Stimulated activated CD8-positive, alpha-beta memory T cell treated with anti-CD3 and anti-CD28 coated beads, Interleukin-7, amount 100 ng/mL, for 48 hours (primary cell): ENCODE data around the gene NNT.
"Not testable (repeated sequence)": the region's sequence is repeated elsewhere in the genome, so short reads cannot be mapped to it uniquely, and the experiment has no call there.

ENCODE experiments used
- DNase-seq, 2 donors: peaks; one replicate each; pipeline ENCODE4 v3.0.0-alpha.2; 2020; ENCODE audit warnings: low read depth in 1 of 2; ENCODE audit errors: extremely low read depth in 1 of 2

The NNT gene

DNA sequence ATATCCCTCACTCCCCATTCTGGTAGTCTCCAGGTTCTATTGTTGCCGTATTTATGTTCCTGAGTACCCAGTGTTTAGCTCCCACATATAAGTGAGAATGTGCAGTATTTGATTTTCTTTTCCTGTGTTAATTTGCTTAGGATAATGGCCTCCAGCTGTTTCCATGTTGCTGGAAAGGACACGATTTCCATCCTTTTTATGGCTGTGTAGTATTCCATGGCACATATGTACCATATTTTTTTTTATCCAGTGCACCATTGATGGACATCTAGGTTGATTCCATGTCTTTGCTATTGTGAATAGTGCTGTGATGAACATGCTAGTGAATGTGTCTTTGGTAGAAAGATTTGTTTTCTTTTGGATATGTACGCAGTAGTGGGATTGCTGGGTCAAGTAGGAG lies 98.2 kb downstream of the NNT start:
- DNase-seq, result no peak

DNA sequence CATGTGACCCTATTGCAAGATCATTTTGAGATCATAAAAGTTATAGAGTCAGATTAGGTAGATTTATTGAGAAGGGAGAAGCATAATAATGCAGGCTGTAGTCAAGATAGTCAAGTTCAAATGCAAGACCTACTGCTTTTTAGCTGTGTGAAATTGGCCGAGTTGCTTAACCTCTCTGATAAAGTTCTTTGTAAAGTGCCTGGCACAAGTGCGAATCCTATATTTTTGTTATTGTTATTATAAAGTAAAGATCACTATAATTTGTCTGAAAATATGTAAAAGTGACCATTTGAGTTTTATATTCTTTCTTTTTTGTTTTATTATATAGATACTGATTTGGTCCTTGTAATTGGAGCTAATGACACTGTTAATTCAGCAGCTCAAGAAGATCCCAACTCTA lies 99.3 kb downstream of the NNT start:
- DNase-seq, result no peak

DNA sequence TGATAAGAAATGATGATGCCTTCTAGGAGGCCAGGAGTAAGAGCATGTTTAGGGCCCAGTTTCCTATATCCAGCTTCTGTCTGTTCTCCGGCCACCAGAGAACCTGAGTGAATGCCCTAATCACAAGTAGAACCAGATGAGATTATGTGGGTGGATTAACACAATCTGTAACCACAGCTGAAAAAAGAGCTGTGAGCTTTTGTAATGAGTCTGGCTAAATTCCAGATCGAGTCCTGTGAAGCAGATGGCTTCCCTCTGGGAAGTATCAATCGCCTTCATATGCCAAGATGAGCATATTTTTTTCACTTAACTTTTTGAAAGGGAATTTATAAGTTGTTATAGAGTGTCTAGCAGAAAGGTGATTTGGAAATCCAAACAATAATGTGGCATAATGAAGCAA lies 99.8 kb downstream of the NNT start:
- DNase-seq, result no peak

DNA sequence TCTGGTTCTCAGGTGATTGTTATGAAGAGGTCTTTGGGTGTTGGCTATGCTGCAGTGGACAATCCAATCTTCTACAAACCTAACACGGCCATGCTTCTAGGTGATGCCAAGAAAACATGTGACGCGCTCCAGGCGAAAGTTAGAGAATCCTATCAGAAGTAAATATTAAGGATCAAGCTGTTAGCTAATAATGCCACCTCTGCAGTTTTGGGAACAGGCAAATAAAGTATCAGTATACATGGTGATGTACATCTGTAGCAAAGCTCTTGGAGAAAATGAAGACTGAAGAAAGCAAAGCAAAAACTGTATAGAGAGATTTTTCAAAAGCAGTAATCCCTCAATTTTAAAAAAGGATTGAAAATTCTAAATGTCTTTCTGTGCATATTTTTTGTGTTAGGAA lies 101.3 kb downstream of the NNT start:
- DNase-seq, result no peak

- not testable (repeated sequence) for DNase-seq
Measured at GRCh38 chr5:43706576-43706975, 103.6 kb downstream of the NNT start.

- no peak for DNase-seq
Measured at GRCh38 chr5:43711496-43711895, 108.5 kb downstream of the NNT start.

- no peak for DNase-seq
Measured at GRCh38 chr5:43712081-43712480, 109.1 kb downstream of the NNT start.

DNA sequence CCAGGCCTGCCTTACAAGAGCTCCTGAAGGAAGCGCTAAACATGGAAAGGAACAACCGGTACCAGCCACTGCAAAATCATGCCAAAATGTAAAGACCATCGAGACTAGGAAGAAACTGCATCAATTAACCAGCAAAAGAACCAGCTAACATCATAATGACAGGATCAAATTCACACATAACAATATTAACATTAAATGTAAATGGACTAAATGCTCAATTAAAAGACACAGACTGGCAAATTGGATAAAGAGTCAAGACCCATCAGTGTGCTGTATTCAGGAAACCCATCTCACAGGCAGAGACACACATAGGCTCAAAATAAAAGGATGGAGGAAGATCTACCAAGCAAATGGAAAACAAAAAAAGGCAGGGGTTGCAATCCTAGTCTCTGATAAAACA lies 116.8 kb downstream of the NNT start:
- DNase-seq, result not testable (repeated sequence)

DNA sequence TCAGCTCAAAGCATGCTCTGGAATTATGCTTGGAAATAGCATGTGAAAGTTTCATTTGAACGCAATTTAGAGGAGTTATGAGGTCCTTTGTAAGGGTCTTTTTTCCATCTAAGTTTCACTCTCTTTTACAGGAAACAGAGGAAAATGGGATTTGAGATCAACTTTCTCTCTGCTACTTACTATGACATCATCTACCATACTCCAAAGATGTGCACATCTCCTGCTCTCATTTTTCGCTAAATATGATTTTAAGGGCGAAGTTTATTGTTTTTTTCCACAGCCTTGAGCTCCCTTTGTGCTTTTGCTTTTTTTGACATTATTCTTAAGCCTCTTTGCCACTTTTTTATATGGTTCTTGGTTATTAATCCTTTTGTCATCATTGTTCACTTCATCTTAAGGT lies 125.6 kb downstream of the NNT start:
- DNase-seq, result no peak

DNA sequence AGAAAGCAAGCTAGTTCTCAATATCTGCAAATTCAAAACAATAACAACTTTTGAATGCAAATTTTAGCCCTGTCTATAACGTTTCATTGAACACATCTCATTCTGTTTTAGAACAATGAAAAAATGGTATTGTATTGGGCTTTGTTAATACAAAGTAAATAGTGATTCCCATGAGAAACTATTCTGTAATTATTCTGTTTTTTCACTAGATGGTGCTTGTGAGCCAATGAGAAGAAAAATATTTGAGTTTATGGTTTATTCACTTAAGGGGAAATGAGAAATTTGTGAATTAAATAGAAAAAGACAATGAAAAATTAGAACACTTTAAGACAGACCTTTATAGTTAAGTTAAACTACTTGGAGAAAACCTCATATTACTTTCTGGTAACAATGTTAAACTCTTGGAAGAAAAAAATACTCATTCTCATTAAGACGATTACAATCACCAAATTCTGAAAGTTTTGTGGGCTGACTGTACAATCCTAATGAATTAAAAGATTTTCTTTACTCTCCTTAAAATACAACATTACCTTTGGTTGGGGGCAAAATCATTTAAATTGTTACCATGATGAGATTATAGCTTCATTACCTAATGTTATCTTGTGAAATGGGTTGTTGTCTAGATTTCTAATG lies 127.0 kb downstream of the NNT start:
- no peak for DNase-seq

DNA sequence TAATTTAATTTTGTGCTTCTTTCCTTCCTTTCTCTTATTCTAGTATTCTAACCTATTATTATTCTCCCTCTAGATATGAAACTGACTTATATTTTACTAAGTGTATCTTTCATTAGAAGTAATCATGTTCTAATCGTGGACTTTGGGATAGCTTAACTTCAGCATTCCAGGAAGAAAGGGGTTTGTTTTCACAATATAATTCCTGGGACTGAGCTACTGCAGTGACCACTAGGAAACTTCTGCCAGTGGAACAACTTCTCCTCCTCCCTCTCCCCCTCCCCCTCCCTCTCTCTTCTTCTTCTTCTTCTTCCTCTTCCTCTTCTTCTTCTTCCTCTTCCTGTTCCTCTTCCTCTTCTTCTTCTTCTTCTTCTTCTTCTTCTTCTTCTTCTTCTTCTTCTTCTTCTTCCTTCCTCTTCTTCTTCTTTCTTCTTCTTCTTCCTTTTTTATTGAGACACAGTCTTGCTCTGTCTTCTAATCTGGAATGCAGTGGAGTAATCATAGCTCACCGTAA lies 127.9 kb downstream of the NNT start:
- DNase-seq, result no peak

DNA sequence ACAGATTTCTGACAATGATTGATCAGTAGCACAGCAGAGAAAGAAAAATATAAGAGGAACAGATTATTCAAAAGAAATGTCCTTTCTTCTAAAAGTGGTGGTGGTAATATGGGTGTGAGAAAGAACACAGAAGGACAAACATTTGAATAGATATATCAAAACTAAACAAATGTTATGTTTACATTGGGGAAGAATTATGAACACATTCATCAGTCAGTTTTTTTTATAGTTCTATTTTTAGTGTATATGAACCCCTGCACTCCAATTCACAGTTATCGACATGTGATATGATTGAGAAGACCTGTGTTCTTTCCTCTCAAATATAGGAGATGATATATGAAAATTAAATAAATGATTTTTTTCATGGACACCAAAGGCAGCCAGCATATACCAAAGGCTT lies 128.6 kb downstream of the NNT start:
- no peak for DNase-seq

DNA sequence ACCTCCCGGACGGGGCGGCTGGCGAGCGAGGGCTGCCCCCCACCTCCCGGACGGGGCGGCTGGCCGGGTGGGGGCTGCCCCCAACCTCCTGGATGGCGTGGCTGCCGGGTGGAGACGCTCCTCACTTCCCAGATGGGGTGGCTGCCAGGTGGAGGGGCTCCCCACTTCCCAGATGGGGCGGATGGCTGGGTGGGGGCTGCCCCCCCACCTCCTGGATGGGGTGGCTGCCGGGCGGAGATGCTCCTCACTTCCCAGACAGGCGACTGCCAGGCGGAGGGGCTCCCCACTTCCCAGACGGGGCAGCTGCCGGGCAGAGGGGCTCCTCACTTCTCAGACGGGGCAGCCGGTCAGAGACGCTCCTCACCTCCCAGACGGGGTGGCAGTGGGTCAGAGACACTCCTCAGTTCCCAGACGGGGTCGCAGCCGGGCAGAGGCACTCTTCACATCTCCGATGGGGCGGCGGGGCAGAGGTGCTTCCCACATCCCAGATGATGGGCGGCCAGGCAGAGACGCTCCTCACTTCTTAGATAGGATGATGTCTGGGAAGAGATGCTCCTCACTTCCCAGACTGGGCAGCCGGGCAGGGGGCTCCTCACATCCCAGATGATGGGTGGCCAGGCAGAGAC lies 143.1 kb downstream of the NNT start:
- not testable (repeated sequence) for DNase-seq

DNA sequence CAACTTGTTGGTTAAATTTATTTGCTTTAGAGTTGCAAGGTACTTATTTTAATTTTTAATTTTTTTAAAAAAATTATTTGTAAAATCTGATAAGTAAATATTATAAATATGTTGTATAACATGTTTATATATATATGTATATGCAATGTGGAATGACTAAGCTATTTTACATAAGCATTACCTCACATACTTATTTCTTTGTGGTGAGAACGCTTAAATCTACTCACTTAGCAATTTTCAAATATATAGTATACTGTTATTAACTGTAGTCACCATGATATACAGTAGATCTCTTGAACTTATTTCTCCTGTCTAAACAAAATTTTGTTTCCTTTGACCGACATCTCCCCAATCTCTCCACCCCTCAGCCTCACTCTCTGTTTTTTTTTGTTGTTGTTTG lies 147.8 kb downstream of the NNT start:
- DNase-seq, result no peak

DNA sequence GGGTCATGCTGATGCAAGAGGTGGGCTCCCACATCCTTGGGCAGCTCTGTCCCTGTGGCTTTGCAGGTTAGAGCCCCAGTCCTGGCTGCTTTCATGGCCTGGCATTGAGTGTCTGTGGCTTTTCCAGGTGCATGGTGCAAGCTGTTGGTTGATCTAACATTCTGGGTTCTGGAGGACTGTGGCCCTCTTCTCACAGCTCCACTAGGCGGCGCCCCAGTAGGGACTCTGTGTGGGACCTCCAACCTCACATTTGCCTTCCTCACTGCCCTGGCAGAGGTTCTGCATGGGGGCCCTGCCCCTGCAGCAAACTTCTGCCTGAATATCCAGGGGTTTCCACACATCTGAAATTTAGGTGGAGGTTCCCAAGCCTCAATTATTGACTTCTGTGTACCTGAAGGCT lies 150.1 kb downstream of the NNT start:
- DNase-seq, result no peak
